NCI-H187 (cell line): ENCODE measurements around the gene QPRT.
"Not testable (repeated sequence)": the region's sequence is repeated elsewhere in the genome, so short reads cannot be mapped to it uniquely, and the experiment has no call there.

Experiments used
- DNase-seq, 2 experiments: peaks; one replicate each; lab custom pipeline; 2025; lab: John Stamatoyannopoulos, UW

The QPRT gene

GRCh38 chr16:29694384-29695195, 15.6 kb downstream of the QPRT start:
- no peak for DNase-seq

GRCh38 chr16:29695675-29696074, 16.7 kb downstream of the QPRT start:
- DNase-seq: not testable (repeated sequence)

- DNase-seq: no peak
Measured at GRCh38 chr16:29696881-29697331, 17.9 kb downstream of the QPRT start.

- no peak for DNase-seq
Measured at GRCh38 chr16:29697391-29697790, 18.4 kb downstream of the QPRT start.

GRCh38 chr16:29698042-29698441, 19.1 kb downstream of the QPRT start:
- DNase-seq: no peak

GRCh38 chr16:29698484-29699323, 19.7 kb downstream of the QPRT start:
- DNase-seq: no peak

- DNase-seq: no peak
Measured at GRCh38 chr16:29699324-29700219, 20.6 kb downstream of the QPRT start.

GRCh38 chr16:29700253-29700987, 21.4 kb downstream of the QPRT start:
- DNase-seq: peak; percentile 8 to 37

- DNase-seq: no peak
Measured at GRCh38 chr16:29701214-29701555, 22.2 kb downstream of the QPRT start.

- DNase-seq: no peak
Measured at GRCh38 chr16:29702269-29702668, 23.3 kb downstream of the QPRT start.

- no peak for DNase-seq
Measured at GRCh38 chr16:29705030-29705429, 26.1 kb downstream of the QPRT start.

GRCh38 chr16:29707160-29707559, 28.2 kb downstream of the QPRT start:
- not testable (repeated sequence) for DNase-seq

- DNase-seq: no peak
Measured at GRCh38 chr16:29708917-29709600, 30.1 kb downstream of the QPRT start.

GRCh38 chr16:29709657-29710056, 30.7 kb downstream of the QPRT start:
- not testable (repeated sequence) for DNase-seq

- no peak for DNase-seq
Measured at GRCh38 chr16:29710227-29711219, 31.5 kb downstream of the QPRT start.

- no peak for DNase-seq
Measured at GRCh38 chr16:29712809-29713208, 33.8 kb downstream of the QPRT start.

GRCh38 chr16:29714396-29714795, 35.4 kb downstream of the QPRT start:
- DNase-seq: no peak

GRCh38 chr16:29714972-29715371, 36.0 kb downstream of the QPRT start:
- no peak for DNase-seq

GRCh38 chr16:29717113-29717512, 38.1 kb downstream of the QPRT start:
- no peak for DNase-seq

GRCh38 chr16:29719063-29719462, 40.1 kb downstream of the QPRT start:
- no peak for DNase-seq
